ENCODE measurements around the gene VWA5B1.

- no peak for TF ChIP-seq CTCF (IDR thresholded peaks at IDR 0.05)
- no peak for TF ChIP-seq EP300 (IDR thresholded peaks at IDR 0.05)
These were observed 21.6 kb downstream of the VWA5B1 start for GRCh38 chr1:20312310-20312709.

Measured in tibial nerve (tissue), 4 donors.